ENCODE results near the gene ARMS2.

The ARMS2 gene

GRCh38 chr10:122474131-122474818 lies 19.8 kb downstream of the ARMS2 start:
- DNase-seq: no peak

- DNase-seq: no peak
Measured at GRCh38 chr10:122475100-122475499, 20.6 kb downstream of the ARMS2 start.

- DNase-seq: no peak
Measured at GRCh38 chr10:122475591-122476332, 21.3 kb downstream of the ARMS2 start.

GRCh38 chr10:122476333-122476695 lies 21.9 kb downstream of the ARMS2 start:
- DNase-seq: peak; percentile 33

- no peak for DNase-seq
Measured at GRCh38 chr10:122477436-122477835, 23.0 kb downstream of the ARMS2 start.

GRCh38 chr10:122478971-122479370 lies 24.5 kb downstream of the ARMS2 start:
- no peak for DNase-seq

- DNase-seq: no peak
Measured at GRCh38 chr10:122480146-122480833, 25.8 kb downstream of the ARMS2 start.

- DNase-seq: no peak
Measured at GRCh38 chr10:122481296-122482056, 27.0 kb downstream of the ARMS2 start.

GRCh38 chr10:122484276-122485060 lies 30.0 kb downstream of the ARMS2 start:
- DNase-seq: no peak

- no peak for DNase-seq
Measured at GRCh38 chr10:122485670-122486069, 31.2 kb downstream of the ARMS2 start.

GRCh38 chr10:122486406-122487080 lies 32.1 kb downstream of the ARMS2 start:
- no peak for DNase-seq

- no peak for DNase-seq
Measured at GRCh38 chr10:122487174-122487765, 32.8 kb downstream of the ARMS2 start.

- no peak for DNase-seq
Measured at GRCh38 chr10:122490268-122490667, 35.8 kb downstream of the ARMS2 start.

- DNase-seq: no peak
Measured at GRCh38 chr10:122490786-122491680, 36.6 kb downstream of the ARMS2 start.

- DNase-seq: no peak
Measured at GRCh38 chr10:122492006-122492405, 37.6 kb downstream of the ARMS2 start.

GRCh38 chr10:122492999-122493481 lies 38.6 kb downstream of the ARMS2 start:
- no peak for DNase-seq

- no peak for DNase-seq
Measured at GRCh38 chr10:122493761-122494160, 39.3 kb downstream of the ARMS2 start.

GRCh38 chr10:122494173-122494820 lies 39.8 kb downstream of the ARMS2 start:
- DNase-seq: no peak

GRCh38 chr10:122494833-122495232 lies 40.4 kb downstream of the ARMS2 start:
- no peak for DNase-seq
